Calu3 (cell line): ENCODE results near the gene TMUB2. TPM values are rescaled to one million over a fixed set of nuclear protein-coding genes. Genes with fewer than 3 reads are reported as not detected.
A peak's percentile ranks its signal among the peaks of the same experiment; 100 is the strongest.

Experiments used
- BruUV-seq: library from RNA; stranded (reverse); fragments of 400-500 nt; replicated peaks from 2 replicates; lab custom pipeline; 2021; lab: Mats Ljungman, UMichigan
- CTCF ChIA-PET: fragments of 300-600 bp; sonication (Branson Sonifier 250); formaldehyde crosslinking; loops from one replicate; lab custom pipeline; 2022; ENCODE audit warnings: antibody characterized with exemption; lab: Charles Lee
- DNase-seq: peaks from one replicate; pipeline ENCODE4 v3.0.0; 2022
- H3K27ac Mint-ChIP-seq: one replicate; pipeline ENCODE4 v1.8.0; 2022; ENCODE audit warnings: mixed read lengths; ENCODE audit not compliant: unreplicated experiment
- H3K27me3 Mint-ChIP-seq: one replicate; pipeline ENCODE4 v1.8.0; 2022; ENCODE audit warnings: mixed read lengths; ENCODE audit not compliant: unreplicated experiment
- H3K36me3 Mint-ChIP-seq: one replicate; pipeline ENCODE4 v1.8.0; 2022; ENCODE audit warnings: mild to moderate bottlenecking, moderate library complexity, mixed read lengths; ENCODE audit not compliant: insufficient read depth, unreplicated experiment
- H3K4me1 Mint-ChIP-seq: one replicate; pipeline ENCODE4 v1.8.0; 2022; ENCODE audit warnings: mild to moderate bottlenecking, low read depth, mixed read lengths; ENCODE audit not compliant: unreplicated experiment
- H3K4me3 Mint-ChIP-seq: one replicate; pipeline ENCODE4 v1.8.0; 2022; ENCODE audit warnings: mild to moderate bottlenecking, low read depth, moderate library complexity, mixed read lengths; ENCODE audit not compliant: unreplicated experiment
- H3K9me3 Mint-ChIP-seq: one replicate; pipeline ENCODE4 v1.8.0; 2022; ENCODE audit warnings: low read depth, mixed read lengths; ENCODE audit not compliant: unreplicated experiment
- CTCF ChIP-seq: fragments of 200-600 bp; IDR thresholded peaks from one replicate; pipeline ENCODE4 v1.8.0; 2022; ENCODE audit warnings: antibody characterized with exemption; ENCODE audit not compliant: unreplicated experiment
- intact Hi-C: fragments of 100-400 bp; cut with micrococcal nuclease; formaldehyde crosslinking; loops from one replicate; pipeline ENCODE4 v1.10.0; 2022; ENCODE audit not compliant: unreplicated experiment
- total RNA-seq: library from RNA; stranded (reverse); gene quantifications from 2 replicates; pipeline ENCODE4 v1.2.3, GENCODE V29; 2022

The TMUB2 gene
- total RNA-seq, 1 experiment from 2014 or later = 56.0 TPM

- no peaks in the 10 kb centered on the region for H3K27me3 Mint-ChIP-seq
- H3K27ac Mint-ChIP-seq = peak overlapping the region; percentile 21
- no TSS peak for BruUV-seq
- CTCF ChIA-PET = no interaction called here
- H3K4me3 Mint-ChIP-seq = no peak overlapping the region
- H3K9me3 Mint-ChIP-seq = no peaks in the 10 kb centered on the region
- DNase-seq = no peak
- intact Hi-C loops = no loop called here
- H3K4me1 Mint-ChIP-seq = peaks cover 17% of the 10 kb centered on the region
- H3K36me3 Mint-ChIP-seq = peaks cover 92% of the 10 kb centered on the region
- no peak for TF ChIP-seq CTCF
Observed at GRCh38 chr17:44192750-44193149, 6.0 kb downstream of the TMUB2 start.

- no peak for TF ChIP-seq CTCF
- Mint-ChIP-seq H3K27me3 (no peaks in the 10 kb centered on the region), H3K27ac (peak overlapping the region; percentile 21), H3K4me3 (no peak overlapping the region), H3K9me3 (no peaks in the 10 kb centered on the region), H3K4me1 (peaks cover 18% of the 10 kb centered on the region), H3K36me3 (peaks cover 92% of the 10 kb centered on the region)
- intact Hi-C loops = no loop called here
- DNase-seq = no peak
- CTCF ChIA-PET = no interaction called here
- no TSS peak for BruUV-seq
Observed at GRCh38 chr17:44193326-44194084, 6.7 kb downstream of the TMUB2 start.

GRCh38 chr17:44197107-44197506, 10.3 kb downstream of the TMUB2 start:
- intact Hi-C loops = no loop called here
- CTCF ChIA-PET = no interaction called here
- DNase-seq = no peak
- H3K27ac Mint-ChIP-seq = no peak overlapping the region
- no peak overlapping the region for H3K4me3 Mint-ChIP-seq
- TF ChIP-seq CTCF = no peak
- H3K36me3 Mint-ChIP-seq = peaks cover 84% of the 10 kb centered on the region
- peaks cover 27% of the 10 kb centered on the region for H3K4me1 Mint-ChIP-seq
- no peaks in the 10 kb centered on the region for H3K27me3 Mint-ChIP-seq
- BruUV-seq = no TSS peak
- H3K9me3 Mint-ChIP-seq = no peaks in the 10 kb centered on the region

GRCh38 chr17:44197980-44198720, 11.4 kb downstream of the TMUB2 start:
- Mint-ChIP-seq H3K27me3 (no peaks in the 10 kb centered on the region), H3K36me3 (peaks cover 75% of the 10 kb centered on the region), H3K4me3 (peak overlapping the region; percentile 90), H3K27ac (peak overlapping the region; percentile 67), H3K4me1 (peaks cover 28% of the 10 kb centered on the region), H3K9me3 (no peaks in the 10 kb centered on the region)
- TF ChIP-seq CTCF = no peak
- BruUV-seq = no TSS peak
- intact Hi-C loops = loop anchor here (2.0 kb wide), 1 partner anchor 133 kb away; no protein-coding TSS in a partner anchor
- CTCF ChIA-PET = interaction anchor here (0.6 to 1.9 kb wide), 4 partner anchors 132 to 237 kb away, joined by 3 to 10 read pairs (median 4); partner anchors contain the start of gene GRN
- peak; percentile 56 for DNase-seq
